Ovary (tissue), 3 donors: ENCODE data around the gene DNAH6.

Experiments
- EP300 ChIP-seq: sonication (generic); formaldehyde crosslinking; IDR thresholded peaks from one replicate; pipeline ENCODE4 v1.6.1; 2017; ENCODE audit warnings: antibody characterized with exemption
- POLR2A ChIP-seq: fragments of 450-650 bp; IDR thresholded peaks from one replicate; pipeline ENCODE4 v1.6.1; 2017; ENCODE audit warnings: antibody characterized with exemption, mild to moderate bottlenecking, moderate library complexity
- TF ChIP-seq, protein P1 (sequence below), 3 donors: fragments of 450-650 bp in 2 of 3; fragments of 200-600 bp in 1 of 3; IDR thresholded peaks; one replicate each; pipeline versions ENCODE4 v1.5.1 to v1.8.0; 2016 to 2022; ENCODE audit warnings: antibody characterized with exemption in 3 of 3, mild to moderate bottlenecking in 1 of 3
- donor health status: DM: no; HTN: no; CAD: no.

DNA sequence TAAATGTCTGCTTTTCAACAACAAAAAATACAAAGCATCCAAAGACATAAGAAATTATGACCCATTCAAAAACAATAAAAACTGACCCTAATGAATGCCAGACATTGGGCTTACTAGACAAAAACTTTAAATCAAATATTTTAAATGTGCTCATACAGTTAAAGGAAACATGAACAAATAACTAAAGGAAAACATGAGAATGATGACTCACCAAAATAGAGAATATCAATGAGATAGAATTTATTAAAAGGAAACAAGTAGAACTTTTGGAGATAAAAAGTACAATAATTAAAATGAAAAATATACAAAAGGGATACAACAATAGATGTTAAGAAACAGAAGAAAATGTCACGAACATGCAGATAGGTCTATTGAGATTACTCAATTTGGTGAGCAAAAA lies 254.0 kb downstream of the DNAH6 start:
- TF ChIP-seq, protein P1, sequence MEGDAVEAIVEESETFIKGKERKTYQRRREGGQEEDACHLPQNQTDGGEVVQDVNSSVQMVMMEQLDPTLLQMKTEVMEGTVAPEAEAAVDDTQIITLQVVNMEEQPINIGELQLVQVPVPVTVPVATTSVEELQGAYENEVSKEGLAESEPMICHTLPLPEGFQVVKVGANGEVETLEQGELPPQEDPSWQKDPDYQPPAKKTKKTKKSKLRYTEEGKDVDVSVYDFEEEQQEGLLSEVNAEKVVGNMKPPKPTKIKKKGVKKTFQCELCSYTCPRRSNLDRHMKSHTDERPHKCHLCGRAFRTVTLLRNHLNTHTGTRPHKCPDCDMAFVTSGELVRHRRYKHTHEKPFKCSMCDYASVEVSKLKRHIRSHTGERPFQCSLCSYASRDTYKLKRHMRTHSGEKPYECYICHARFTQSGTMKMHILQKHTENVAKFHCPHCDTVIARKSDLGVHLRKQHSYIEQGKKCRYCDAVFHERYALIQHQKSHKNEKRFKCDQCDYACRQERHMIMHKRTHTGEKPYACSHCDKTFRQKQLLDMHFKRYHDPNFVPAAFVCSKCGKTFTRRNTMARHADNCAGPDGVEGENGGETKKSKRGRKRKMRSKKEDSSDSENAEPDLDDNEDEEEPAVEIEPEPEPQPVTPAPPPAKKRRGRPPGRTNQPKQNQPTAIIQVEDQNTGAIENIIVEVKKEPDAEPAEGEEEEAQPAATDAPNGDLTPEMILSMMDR (IDR thresholded peaks at IDR 0.05): no peak
- TF ChIP-seq POLR2A (no peak), EP300 (no peak)
